ENCODE results near the gene KRTAP12-1. TPM values are rescaled to one million over a fixed set of nuclear protein-coding genes. Genes with fewer than 3 reads are reported as not detected.
"Not testable (repeated sequence)": the region's sequence is repeated elsewhere in the genome, so short reads cannot be mapped to it uniquely, and the experiment has no call there.

KRTAP12-1 gene
- polyA plus RNA-seq, 3 donors: not detected

DNA sequence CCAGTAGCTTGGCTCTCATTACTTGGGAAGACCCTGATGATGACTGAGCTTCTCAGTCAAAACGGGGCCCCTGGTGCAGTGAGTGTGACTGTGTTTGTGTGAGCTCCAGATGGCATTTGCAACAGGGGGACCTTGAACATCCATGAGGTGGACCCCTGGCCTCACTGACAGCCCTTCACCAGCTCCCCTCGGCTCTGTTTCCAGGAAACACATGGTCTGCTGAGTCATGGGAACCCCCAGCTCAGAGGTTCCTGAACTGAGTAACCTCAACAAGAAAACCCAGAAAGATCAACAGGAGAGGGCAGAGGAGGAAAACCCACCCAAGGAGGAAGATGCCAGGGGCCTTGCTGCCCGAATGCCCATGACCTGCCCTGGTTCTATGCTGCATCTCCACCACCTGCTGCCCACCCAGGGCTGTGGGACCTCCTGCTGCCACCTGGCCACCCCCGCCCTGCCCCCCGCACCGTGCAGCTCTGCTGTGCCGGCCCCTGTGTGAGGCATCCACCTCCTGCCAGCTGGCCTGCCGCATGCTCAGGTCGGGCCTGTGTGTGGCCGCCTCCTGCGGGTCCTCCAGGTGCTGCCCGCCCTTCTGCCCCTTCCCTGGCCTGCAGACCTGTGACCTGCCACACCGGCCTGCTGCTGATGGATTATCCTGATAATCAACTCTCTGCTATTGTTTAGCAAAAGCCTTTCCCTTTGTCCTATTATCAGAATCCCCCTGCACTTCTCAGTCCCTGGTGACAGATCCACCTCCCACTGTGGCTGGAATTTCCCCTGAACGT, 4.2 kb upstream of the KRTAP12-1 start:
- H3K27ac Mint-ChIP-seq: no peak overlapping the region

DNA sequence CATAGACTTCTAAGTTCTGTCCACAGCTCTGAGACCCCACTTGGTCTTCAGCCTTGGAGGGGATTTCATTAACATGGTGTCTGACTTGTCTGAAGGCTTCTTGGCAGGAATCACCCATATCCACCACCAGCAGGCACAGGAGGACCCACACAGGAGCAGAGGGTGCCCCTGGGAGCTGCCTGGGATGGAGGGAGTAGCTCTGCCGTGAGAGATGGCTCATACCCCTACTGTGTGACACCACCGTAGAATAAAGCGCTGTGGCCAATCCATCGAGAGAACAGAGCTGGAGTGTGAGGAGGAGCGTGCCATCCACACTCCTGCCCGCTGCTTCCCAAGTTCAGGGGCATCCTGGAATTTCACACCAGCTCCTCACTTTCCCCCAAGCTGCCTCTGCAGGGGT, 3.1 kb upstream of the KRTAP12-1 start:
- H3K4me1 ChIP-seq (ENCODE audit: control insufficient read depth in 1 of 2, insufficient read depth in 2 of 2, low read length in 2 of 2); H3K27ac Mint-ChIP-seq; H3K9me3 ChIP-seq (replicated peaks in 1 of 2; ENCODE audit: control insufficient read depth in 1 of 2, insufficient read depth in 1 of 2, low read length in 2 of 2); H3K4me1 Mint-ChIP-seq; H3K27ac ChIP-seq (ENCODE audit: low read depth in 1 of 2, low read length in 2 of 2); H3K4me2 ChIP-seq (replicated peaks; ENCODE audit: extremely low read depth, low read length, poor library complexity, severe bottlenecking); H3K36me3 ChIP-seq (replicated peaks in 1 of 2; ENCODE audit: control insufficient read depth in 1 of 2, insufficient read depth in 2 of 2, low read length in 2 of 2); DNase-seq; H3K36me3 Mint-ChIP-seq; H3K9ac ChIP-seq (ENCODE audit: insufficient read depth, low read length, poor library complexity, severe bottlenecking); H4K20me1 ChIP-seq (ENCODE audit: insufficient read depth, low read length); H3K4me3 ChIP-seq (replicated peaks in 1 of 3; ENCODE audit: low read depth in 2 of 3, low read length in 3 of 3); H3K27me3 ChIP-seq (ENCODE audit: control insufficient read depth in 2 of 2, insufficient read depth in 2 of 2, low read length in 2 of 2); intact Hi-C loops (cut with micrococcal nuclease); H3K4me3 Mint-ChIP-seq; H3K79me2 ChIP-seq (ENCODE audit: insufficient read depth, low read length); H3K9me3 Mint-ChIP-seq; H2AFZ ChIP-seq (ENCODE audit: insufficient read depth, low read depth, low read length, poor library complexity, severe bottlenecking): not testable (repeated sequence)
- peaks cover 10 to 22% (median 11%) of the 10 kb centered on the region in 3 donors for H3K27me3 Mint-ChIP-seq (ENCODE audit: low read depth in 3 of 3)
- no CpG with 5 or more reads among the region's 6 CpGs for WGBS (ENCODE audit: insufficient coverage)

More for the DNA sequence above, 4.2 kb upstream of the KRTAP12-1 start:
- intact Hi-C loops (cut with micrococcal nuclease): no loop called here
- Histone ChIP-seq H2AFZ (ENCODE audit: insufficient read depth, low read depth, low read length, poor library complexity, severe bottlenecking) (no peak overlapping the region), H3K36me3 (replicated peaks in 1 of 2; ENCODE audit: control insufficient read depth in 1 of 2, insufficient read depth in 2 of 2, low read length in 2 of 2) (no peaks in the 10 kb centered on the region), H3K4me2 (replicated peaks; ENCODE audit: extremely low read depth, low read length, poor library complexity, severe bottlenecking) (no peak overlapping the region), H3K4me3 (replicated peaks in 1 of 3; ENCODE audit: low read depth in 2 of 3, low read length in 3 of 3) (no peak overlapping the region), H4K20me1 (ENCODE audit: insufficient read depth, low read length) (no peaks in the 10 kb centered on the region), H3K9me3 (replicated peaks in 1 of 2; ENCODE audit: control insufficient read depth in 1 of 2, insufficient read depth in 1 of 2, low read length in 2 of 2) (no peaks in the 10 kb centered on the region), H3K4me1 (ENCODE audit: control insufficient read depth in 1 of 2, insufficient read depth in 2 of 2, low read length in 2 of 2) (no peaks in the 10 kb centered on the region), H3K79me2 (ENCODE audit: insufficient read depth, low read length) (no peaks in the 10 kb centered on the region), H3K27me3 (ENCODE audit: control insufficient read depth in 2 of 2, insufficient read depth in 2 of 2, low read length in 2 of 2) (no peaks in the 10 kb centered on the region), H3K9ac (ENCODE audit: insufficient read depth, low read length, poor library complexity, severe bottlenecking) (no peak overlapping the region), H3K27ac (ENCODE audit: low read depth in 1 of 2, low read length in 2 of 2) (no peak overlapping the region)
- no peak overlapping the region for H3K4me3 Mint-ChIP-seq
- TF ChIP-seq, protein P1, sequence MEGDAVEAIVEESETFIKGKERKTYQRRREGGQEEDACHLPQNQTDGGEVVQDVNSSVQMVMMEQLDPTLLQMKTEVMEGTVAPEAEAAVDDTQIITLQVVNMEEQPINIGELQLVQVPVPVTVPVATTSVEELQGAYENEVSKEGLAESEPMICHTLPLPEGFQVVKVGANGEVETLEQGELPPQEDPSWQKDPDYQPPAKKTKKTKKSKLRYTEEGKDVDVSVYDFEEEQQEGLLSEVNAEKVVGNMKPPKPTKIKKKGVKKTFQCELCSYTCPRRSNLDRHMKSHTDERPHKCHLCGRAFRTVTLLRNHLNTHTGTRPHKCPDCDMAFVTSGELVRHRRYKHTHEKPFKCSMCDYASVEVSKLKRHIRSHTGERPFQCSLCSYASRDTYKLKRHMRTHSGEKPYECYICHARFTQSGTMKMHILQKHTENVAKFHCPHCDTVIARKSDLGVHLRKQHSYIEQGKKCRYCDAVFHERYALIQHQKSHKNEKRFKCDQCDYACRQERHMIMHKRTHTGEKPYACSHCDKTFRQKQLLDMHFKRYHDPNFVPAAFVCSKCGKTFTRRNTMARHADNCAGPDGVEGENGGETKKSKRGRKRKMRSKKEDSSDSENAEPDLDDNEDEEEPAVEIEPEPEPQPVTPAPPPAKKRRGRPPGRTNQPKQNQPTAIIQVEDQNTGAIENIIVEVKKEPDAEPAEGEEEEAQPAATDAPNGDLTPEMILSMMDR (IDR thresholded peaks at IDR 0.05): no peak
- DNase-seq: no peak
- WGBS (ENCODE audit: insufficient coverage): 36% methylated on average over 7 of the region's 14 CpGs
- H3K36me3 Mint-ChIP-seq: no peaks in the 10 kb centered on the region
- peaks cover 12 to 24% (median 17%) of the 10 kb centered on the region in 3 donors for H3K27me3 Mint-ChIP-seq (ENCODE audit: low read depth in 3 of 3)
- H3K4me1 Mint-ChIP-seq: no peaks in the 10 kb centered on the region
- H3K9me3 Mint-ChIP-seq: peaks cover 0 to 2% (median 0%) of the 10 kb centered on the region in 7 donors

Data from CD14-positive monocyte (primary cell).